Measurements from ENCODE around the gene ZNF276. TPM values are rescaled to one million over a fixed set of nuclear protein-coding genes. Genes with fewer than 3 reads are reported as not detected.

Gene ZNF276
- polyA plus RNA-seq, 1 of the 3 experiments (the other 2 are of a cell fraction), result 24.9 TPM

DNA sequence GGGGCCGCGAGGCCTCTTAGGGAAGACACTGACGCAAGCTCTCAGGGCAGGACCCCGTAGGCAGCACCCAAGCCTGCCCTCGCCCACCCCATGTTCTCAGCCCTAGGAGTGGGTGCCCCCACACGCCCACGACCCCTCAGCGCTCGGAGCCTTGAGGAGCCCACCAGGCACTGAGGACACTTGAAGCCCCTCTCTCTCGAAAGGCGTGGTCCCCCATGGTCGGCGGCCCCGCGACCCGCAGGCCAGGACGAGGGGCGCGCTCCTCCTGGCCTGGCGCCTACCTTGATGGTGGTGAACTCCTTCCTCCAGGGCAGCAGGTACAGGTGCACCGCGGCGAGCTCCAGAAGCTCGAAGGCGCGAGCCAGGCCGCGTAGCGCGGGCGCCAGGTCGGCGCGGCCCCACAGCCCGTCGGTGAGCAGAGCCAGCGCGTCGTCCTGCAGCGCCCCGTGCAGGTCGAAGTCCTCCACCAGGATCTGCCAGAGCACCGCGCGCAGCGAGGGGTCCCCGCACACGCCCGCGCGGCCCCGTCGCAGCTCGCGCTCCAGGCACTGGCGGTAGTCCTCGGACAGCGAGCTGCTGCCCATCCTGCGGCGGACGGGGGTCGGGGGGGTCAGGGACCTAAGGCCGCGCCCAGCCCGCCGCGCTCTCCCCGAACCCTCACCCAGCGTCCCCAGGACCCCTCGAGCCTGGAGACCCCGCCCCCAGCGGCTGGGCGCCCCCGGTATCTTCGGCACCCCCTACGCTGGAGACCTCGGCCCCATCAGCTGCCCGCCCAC lies 20.5 kb upstream of the ZNF276 start:
- CTCF ChIA-PET, result interaction anchor here (0.6 to 4.3 kb wide), 31 partner anchors 9 to 276 kb away, joined by 3 to 37 read pairs (median 5); partner anchors contain the start of genes CDK10, FANCA, MC1R and SPIRE2
- H3K9me2 ChIP-seq, result no peaks in the 10 kb centered on the region
- H3K9me3 ChIP-seq, result no peaks in the 10 kb centered on the region
- H3K4me3 ChIP-seq (ENCODE audit: low read depth in 2 of 2, low read length in 1 of 2), result peak overlapping the region; percentile 78 to 79
- H3K9ac ChIP-seq, result peak overlapping the region; percentile 68; the same call in 1 of the 2 replicates
- peaks cover 7 to 21% of the 10 kb centered on the region in 2 experiments for H3K36me3 ChIP-seq (replicated peaks in 1 of 2; ENCODE audit: control insufficient read depth in 1 of 2, insufficient read depth in 2 of 2, low read length in 1 of 2)
- peaks cover 9 to 29% of the 10 kb centered on the region in 2 experiments; a peak in 2 of 4 replicates for H3K4me1 ChIP-seq (ENCODE audit: control insufficient read depth in 1 of 2, insufficient read depth in 2 of 2, low read depth in 1 of 2, low read length in 1 of 2)
- H3K27me3 ChIP-seq (ENCODE audit: insufficient read depth), result no peaks in the 10 kb centered on the region
- H3F3A ChIP-seq (replicated peaks; ENCODE audit: insufficient read depth), result peaks cover 22% of the 10 kb centered on the region
- no peak overlapping the region for H2AFZ ChIP-seq (ENCODE audit: low read depth)
- peak; percentile 74 for DNase-seq
- TF ChIP-seq, protein P1, sequence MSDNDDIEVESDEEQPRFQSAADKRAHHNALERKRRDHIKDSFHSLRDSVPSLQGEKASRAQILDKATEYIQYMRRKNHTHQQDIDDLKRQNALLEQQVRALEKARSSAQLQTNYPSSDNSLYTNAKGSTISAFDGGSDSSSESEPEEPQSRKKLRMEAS (IDR thresholded peaks at IDR 0.05; ENCODE audit: low read depth), result peak; percentile 54; the same call in 1 of the 2 replicates
- TF ChIP-seq, protein P2, sequence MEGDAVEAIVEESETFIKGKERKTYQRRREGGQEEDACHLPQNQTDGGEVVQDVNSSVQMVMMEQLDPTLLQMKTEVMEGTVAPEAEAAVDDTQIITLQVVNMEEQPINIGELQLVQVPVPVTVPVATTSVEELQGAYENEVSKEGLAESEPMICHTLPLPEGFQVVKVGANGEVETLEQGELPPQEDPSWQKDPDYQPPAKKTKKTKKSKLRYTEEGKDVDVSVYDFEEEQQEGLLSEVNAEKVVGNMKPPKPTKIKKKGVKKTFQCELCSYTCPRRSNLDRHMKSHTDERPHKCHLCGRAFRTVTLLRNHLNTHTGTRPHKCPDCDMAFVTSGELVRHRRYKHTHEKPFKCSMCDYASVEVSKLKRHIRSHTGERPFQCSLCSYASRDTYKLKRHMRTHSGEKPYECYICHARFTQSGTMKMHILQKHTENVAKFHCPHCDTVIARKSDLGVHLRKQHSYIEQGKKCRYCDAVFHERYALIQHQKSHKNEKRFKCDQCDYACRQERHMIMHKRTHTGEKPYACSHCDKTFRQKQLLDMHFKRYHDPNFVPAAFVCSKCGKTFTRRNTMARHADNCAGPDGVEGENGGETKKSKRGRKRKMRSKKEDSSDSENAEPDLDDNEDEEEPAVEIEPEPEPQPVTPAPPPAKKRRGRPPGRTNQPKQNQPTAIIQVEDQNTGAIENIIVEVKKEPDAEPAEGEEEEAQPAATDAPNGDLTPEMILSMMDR (IDR thresholded peaks at IDR 0.05), result peak; percentile 28
- TF ChIP-seq RXRA (IDR thresholded peaks at IDR 0.05; ENCODE audit: borderline replicate concordance, low read depth), result no peak
- H3K4me2 ChIP-seq, result peak overlapping the region; percentile 100
- WGBS (ENCODE audit: low lambda C conversion rate), result 0% methylated on average over 13 of the region's 78 CpGs
- H3K27ac ChIP-seq (ENCODE audit: low read depth in 2 of 2, low read length in 1 of 2), result peak overlapping the region; percentile 71
- peaks cover 11% of the 10 kb centered on the region for H4K20me1 ChIP-seq (ENCODE audit: insufficient read depth)
- POLR2A ChIA-PET, result interaction anchor here (0.9 to 1.4 kb wide), 3 partner anchors 14 to 24 kb away, joined by 3 to 8 read pairs (median 3); partner anchors contain the start of gene CDK10
- H3K79me2 ChIP-seq (ENCODE audit: insufficient read depth), result no peaks in the 10 kb centered on the region

DNA sequence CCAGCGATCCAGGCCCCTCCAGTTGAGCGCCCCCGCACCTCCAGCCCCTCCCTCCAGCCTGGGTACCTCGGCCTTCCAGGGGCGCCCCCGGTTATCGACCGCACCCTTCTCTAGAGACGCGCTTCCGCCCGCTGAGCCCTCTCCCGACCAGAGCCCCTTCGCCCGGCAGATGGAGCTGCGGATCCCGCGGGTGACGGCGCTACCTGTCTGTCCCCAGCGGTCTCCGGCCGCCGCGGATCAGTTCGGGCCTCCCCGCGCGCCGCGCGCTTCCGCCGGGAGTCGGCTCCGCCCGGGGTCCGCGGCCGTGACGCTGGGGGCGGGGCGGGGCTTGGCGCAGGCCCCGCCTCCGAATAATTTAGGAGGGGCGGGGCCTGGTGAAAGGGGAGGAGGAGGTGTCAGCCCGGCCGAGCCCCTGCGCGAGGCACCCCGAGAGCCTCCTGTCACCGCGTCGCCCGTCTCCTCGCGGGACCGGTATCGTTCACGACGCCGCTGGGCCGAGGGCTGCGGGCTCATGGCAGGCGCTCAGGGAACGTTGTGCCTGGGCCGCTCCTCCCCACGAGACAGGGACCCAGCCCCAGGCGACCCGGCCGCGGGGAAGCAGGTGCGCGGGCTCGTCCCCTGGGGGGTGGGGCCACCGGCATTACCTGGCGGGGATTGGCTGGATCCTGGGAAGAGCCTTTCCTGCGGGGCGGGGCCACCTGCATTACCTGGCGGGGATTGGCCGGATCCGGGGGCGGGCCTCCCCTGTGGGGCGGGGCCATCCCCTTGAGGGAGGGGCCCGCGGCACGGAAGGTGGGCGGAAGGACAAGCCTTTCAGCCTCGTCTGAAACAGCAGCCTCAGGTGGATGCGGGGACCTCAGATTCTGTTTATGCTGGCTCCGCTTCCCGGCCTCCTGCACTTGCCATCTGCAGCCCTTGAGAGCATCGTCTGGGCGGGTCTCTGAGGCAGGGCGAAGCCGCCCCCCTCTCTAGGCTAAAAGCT lies 19.6 kb upstream of the ZNF276 start, which contains the start of gene SPATA2L:
SPATA2L (minus strand) TSS at position 281 of the 982 bp plus-strand sequence. CDS start 473 bp downstream, outside the sequence.
- POLR2A ChIA-PET, result interaction anchor here (0.6 to 1.5 kb wide), 2 partner anchors 11 to 127 kb away, joined by 3 to 7 read pairs; partner anchors contain the start of gene SPIRE2

More for the DNA sequence above, 19.6 kb upstream of the ZNF276 start, which contains the start of gene SPATA2L:
- under 1% methylated on average over 17 of the region's 97 CpGs for WGBS (ENCODE audit: low lambda C conversion rate)
- Histone ChIP-seq H3K4me3 (ENCODE audit: low read depth in 2 of 2, low read length in 1 of 2) (peak within 1 kb of the TSS; percentile 78 to 79), H3K9me3 (no peaks in the 10 kb centered on the region), H3K27ac (ENCODE audit: low read depth in 2 of 2, low read length in 1 of 2) (peak within 1 kb of the TSS; percentile 71), H3K79me2 (ENCODE audit: insufficient read depth) (no peaks in the 10 kb centered on the region), H3F3A (replicated peaks; ENCODE audit: insufficient read depth) (peaks cover 22% of the 10 kb centered on the region), H3K9ac (peak within 1 kb of the TSS; percentile 68; the same call in 1 of the 2 replicates), H3K4me2 (peak within 1 kb of the TSS; percentile 100), H3K36me3 (replicated peaks in 1 of 2; ENCODE audit: control insufficient read depth in 1 of 2, insufficient read depth in 2 of 2, low read length in 1 of 2) (peaks cover 7 to 16% of the 10 kb centered on the region in 2 experiments), H3K27me3 (ENCODE audit: insufficient read depth) (no peaks in the 10 kb centered on the region), H4K20me1 (ENCODE audit: insufficient read depth) (peaks cover 11% of the 10 kb centered on the region), H3K9me2 (no peaks in the 10 kb centered on the region), H2AFZ (ENCODE audit: low read depth) (peak within 1 kb of the TSS; percentile 58; the same call in 1 of the 2 replicates), H3K4me1 (ENCODE audit: control insufficient read depth in 1 of 2, insufficient read depth in 2 of 2, low read depth in 1 of 2, low read length in 1 of 2) (peaks cover 9 to 29% of the 10 kb centered on the region in 2 experiments; a peak in 2 of 4 replicates)
- CTCF ChIA-PET, result interaction anchor here (0.6 to 2.9 kb wide), 15 partner anchors 8 to 217 kb away, joined by 3 to 28 read pairs (median 3); partner anchors contain the start of genes CDK10, CHMP1A, MC1R and SPATA33
- no peak for TF ChIP-seq EZH2phosphoT487 (IDR thresholded peaks at IDR 0.05; ENCODE audit: borderline replicate concordance, low read depth)
- TF ChIP-seq POLR2AphosphoS5 (IDR thresholded peaks at IDR 0.05; ENCODE audit: low read depth, low read length), result peak; percentile 38; the same call in 1 of the 2 replicates
- TF ChIP-seq NRF1 (IDR thresholded peaks at IDR 0.05; ENCODE audit: low read depth, low read length), result peak; percentile 36; the same call in 1 of the 2 replicates
- no peak for TF ChIP-seq NFIC (IDR thresholded peaks at IDR 0.05; ENCODE audit: borderline replicate concordance)
- no peak for TF ChIP-seq RFX5 (IDR thresholded peaks at IDR 0.05; ENCODE audit: low read length)
- TF ChIP-seq SIN3A (IDR thresholded peaks at IDR 0.05; ENCODE audit: borderline replicate concordance, low read depth, low read length), result peak; percentile 61; the same call in 1 of the 2 replicates
- no peak for TF ChIP-seq TEAD4 (IDR thresholded peaks at IDR 0.05; ENCODE audit: borderline replicate concordance, insufficient read depth)
- TF ChIP-seq MXI1 (IDR thresholded peaks at IDR 0.05; ENCODE audit: low read depth, low read length), result peak; percentile 85
- TF ChIP-seq, protein P1 (IDR thresholded peaks at IDR 0.05; ENCODE audit: low read depth), result peak; percentile 53
- peak; percentile 99 for DNase-seq

All from SK-N-SH (cell line).